Stomach (tissue), 4 donors: Measurements from ENCODE around the gene IFNL3.

Experiments
- EP300 ChIP-seq: sonication (generic); formaldehyde crosslinking; IDR thresholded peaks from one replicate; pipeline ENCODE4 v1.6.1; 2017; ENCODE audit warnings: antibody characterized with exemption
- POLR2AphosphoS5 ChIP-seq, 3 donors: sonication (generic); formaldehyde crosslinking; IDR thresholded peaks; one replicate each; pipeline ENCODE4 v1.6.1; 2016; ENCODE audit warnings: antibody characterized with exemption in 3 of 3
- TF ChIP-seq, protein P1 (sequence below), 7 experiments: fragments of 450-650 bp in 4 of 7; fragments of 200-600 bp in 3 of 7; sonication (generic) in 3 of 7; IDR thresholded peaks; one replicate each; pipeline ENCODE4 v1.5.1; 2016 to 2019; ENCODE audit warnings: antibody characterized with exemption in 7 of 7, control low read depth in 2 of 7, mild to moderate bottlenecking in 1 of 7

DNA sequence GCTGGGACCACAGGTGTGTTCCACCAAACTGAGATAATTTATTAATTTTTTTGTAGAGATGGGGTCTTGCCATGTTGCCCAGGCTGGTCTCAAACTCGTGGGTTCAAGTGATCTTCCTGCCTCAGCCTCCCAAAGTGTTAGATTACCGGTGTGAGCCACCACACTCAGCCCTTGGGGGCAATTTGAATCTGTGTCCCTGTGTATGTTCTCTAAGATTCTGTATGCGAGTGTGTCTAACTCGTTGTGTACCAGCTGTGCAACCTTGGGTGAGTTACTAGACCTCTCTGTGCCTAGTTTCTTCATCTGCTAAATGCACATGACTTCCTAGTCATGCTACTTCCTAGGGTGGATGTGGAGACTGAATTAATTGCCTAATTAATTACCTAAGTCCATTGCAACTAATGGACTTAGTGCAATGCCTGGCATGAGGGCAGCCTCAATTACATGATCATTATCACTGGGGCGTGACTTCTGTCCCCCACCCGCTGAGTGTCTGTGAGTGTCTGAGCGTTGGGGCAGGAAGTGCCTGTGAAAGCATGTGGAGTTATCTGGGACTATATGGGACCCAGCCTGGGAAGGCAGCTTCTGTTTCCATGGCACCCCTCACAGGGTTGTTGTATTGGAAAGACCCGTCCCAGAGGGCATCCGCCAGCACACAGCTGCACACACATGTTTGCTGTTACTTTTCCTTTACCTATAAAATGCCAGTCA is 49.8 kb downstream of the IFNL3 start:
- no peak for TF ChIP-seq POLR2AphosphoS5 (IDR thresholded peaks at IDR 0.05)
- TF ChIP-seq, protein P1, sequence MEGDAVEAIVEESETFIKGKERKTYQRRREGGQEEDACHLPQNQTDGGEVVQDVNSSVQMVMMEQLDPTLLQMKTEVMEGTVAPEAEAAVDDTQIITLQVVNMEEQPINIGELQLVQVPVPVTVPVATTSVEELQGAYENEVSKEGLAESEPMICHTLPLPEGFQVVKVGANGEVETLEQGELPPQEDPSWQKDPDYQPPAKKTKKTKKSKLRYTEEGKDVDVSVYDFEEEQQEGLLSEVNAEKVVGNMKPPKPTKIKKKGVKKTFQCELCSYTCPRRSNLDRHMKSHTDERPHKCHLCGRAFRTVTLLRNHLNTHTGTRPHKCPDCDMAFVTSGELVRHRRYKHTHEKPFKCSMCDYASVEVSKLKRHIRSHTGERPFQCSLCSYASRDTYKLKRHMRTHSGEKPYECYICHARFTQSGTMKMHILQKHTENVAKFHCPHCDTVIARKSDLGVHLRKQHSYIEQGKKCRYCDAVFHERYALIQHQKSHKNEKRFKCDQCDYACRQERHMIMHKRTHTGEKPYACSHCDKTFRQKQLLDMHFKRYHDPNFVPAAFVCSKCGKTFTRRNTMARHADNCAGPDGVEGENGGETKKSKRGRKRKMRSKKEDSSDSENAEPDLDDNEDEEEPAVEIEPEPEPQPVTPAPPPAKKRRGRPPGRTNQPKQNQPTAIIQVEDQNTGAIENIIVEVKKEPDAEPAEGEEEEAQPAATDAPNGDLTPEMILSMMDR (IDR thresholded peaks at IDR 0.05), result no peak
- TF ChIP-seq EP300, result no peak
